Fibroblast of mammary gland (primary cell): ENCODE data around the gene COL13A1.

Source experiments
- DNase-seq: peaks from one replicate; pipeline ENCODE4 v3.0.0-alpha.2; 2010; ENCODE audit warnings: low read depth
- H3K4me3 ChIP-seq: 2 replicates; pipeline ENCODE4 v1.5.1; 2011; ENCODE audit warnings: low read depth, mild to moderate bottlenecking, low read length, moderate library complexity; ENCODE audit not compliant: control insufficient read depth
- TF ChIP-seq, protein P1 (sequence below): conservative IDR thresholded peaks from 2 replicates; pipeline ENCODE4 v1.5.1; 2011; ENCODE audit warnings: low read depth, low read length, inconsistent platforms; ENCODE audit not compliant: control insufficient read depth, insufficient read depth

The COL13A1 gene

DNA sequence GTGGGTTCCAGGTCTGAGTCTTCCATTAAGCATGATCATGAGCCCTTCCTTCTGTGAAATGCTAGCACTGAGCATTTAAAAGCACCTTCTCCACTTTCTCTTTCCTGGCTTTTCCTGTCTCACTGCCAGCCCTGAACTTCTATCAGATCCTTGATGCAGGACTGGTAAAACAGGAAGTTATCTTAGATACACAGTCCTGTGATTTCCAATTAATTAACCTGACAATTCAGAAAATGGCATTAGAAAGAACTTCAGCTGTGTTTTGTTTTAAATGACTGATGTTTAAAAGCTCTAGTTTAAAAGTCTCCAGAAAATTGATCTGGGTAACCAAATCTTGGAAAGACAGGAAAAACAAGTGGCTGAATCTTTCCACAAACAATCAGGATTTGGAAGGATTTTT, 172.0 kb downstream of the COL13A1 start:
- H3K4me3 ChIP-seq = no peak overlapping the region
- DNase-seq = no peak
- TF ChIP-seq, protein P1, sequence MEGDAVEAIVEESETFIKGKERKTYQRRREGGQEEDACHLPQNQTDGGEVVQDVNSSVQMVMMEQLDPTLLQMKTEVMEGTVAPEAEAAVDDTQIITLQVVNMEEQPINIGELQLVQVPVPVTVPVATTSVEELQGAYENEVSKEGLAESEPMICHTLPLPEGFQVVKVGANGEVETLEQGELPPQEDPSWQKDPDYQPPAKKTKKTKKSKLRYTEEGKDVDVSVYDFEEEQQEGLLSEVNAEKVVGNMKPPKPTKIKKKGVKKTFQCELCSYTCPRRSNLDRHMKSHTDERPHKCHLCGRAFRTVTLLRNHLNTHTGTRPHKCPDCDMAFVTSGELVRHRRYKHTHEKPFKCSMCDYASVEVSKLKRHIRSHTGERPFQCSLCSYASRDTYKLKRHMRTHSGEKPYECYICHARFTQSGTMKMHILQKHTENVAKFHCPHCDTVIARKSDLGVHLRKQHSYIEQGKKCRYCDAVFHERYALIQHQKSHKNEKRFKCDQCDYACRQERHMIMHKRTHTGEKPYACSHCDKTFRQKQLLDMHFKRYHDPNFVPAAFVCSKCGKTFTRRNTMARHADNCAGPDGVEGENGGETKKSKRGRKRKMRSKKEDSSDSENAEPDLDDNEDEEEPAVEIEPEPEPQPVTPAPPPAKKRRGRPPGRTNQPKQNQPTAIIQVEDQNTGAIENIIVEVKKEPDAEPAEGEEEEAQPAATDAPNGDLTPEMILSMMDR = no peak

- H3K4me3 ChIP-seq = no peak overlapping the region
- DNase-seq = peak; percentile 90
- TF ChIP-seq, protein P1 = no peak
These were observed 172.9 kb downstream of the COL13A1 start for GRCh38 chr10:69974551-69975155.

- TF ChIP-seq, protein P1 = no peak
- no peak overlapping the region for H3K4me3 ChIP-seq
- no peak for DNase-seq
These were observed 175.3 kb downstream of the COL13A1 start for GRCh38 chr10:69976795-69977546.

GRCh38 chr10:69979174-69979573, 177.5 kb downstream of the COL13A1 start:
- TF ChIP-seq, protein P1 = no peak
- DNase-seq = no peak

DNA sequence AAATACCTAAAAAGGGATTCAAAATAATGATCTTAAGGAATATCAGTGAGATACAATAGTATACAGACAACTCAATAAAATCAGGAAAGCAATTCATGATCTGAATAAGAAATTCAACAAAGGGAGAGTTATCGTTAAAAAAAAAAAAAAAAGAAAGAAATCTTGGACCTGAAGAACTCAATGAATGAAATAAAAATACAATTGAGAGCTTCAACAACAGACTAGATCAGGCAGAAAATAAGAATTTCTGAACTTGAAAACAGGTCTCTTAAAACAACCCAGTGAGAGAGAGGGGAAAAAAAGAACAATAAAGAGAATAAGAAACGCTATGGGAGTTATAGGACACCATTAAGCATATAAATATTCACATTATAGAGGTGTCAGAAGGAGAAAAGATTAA, 179.0 kb downstream of the COL13A1 start:
- TF ChIP-seq, protein P1 = no peak
- H3K4me3 ChIP-seq = no peak overlapping the region
- no peak for DNase-seq

More at GRCh38 chr10:69979174-69979573, 177.5 kb downstream of the COL13A1 start:
- no peak overlapping the region for H3K4me3 ChIP-seq

DNA sequence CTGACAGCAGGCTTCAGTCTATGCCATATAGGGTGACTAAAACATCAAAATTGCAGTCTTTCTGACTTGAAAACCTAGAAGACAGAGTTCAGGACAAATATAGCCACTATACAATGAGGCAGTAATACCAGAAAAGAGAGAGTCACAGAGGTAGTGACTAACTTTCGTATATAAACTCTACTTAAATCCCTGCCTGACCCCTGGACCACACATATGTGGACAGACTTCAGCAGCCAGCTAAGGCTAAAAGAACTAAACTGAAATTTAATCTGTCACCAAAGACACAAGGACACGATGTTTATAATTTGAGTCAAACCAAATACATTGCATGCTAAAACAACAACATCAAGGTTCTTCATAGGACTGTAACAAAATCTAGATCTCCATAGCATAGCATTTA, 186.4 kb downstream of the COL13A1 start:
- H3K4me3 ChIP-seq = no peak overlapping the region
- TF ChIP-seq, protein P1 = no peak
- DNase-seq = no peak

DNA sequence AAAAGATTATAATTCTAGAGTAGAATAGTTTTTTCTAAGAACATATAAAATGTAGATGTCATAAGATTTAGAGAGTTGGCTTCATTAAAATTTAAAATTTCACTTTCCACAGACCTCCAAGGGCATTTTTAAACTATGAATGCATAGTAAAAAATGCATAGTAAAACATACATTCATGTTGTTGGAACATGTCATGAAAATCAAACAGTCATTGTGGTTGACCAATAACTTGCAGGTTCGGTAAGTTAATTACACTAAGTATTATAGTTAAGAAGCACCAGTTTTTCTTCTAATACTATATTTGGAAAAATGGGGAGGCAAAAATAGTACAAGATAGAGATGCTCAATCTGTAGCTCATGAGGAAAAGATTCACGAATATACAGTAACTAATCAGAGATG, 189.4 kb downstream of the COL13A1 start:
- no peak for DNase-seq
- TF ChIP-seq, protein P1 = no peak

More for the DNA sequence above, 189.4 kb downstream of the COL13A1 start:
- no peak overlapping the region for H3K4me3 ChIP-seq
